ENCODE results near the gene DAPK1. TPM values are rescaled to one million over a fixed set of nuclear protein-coding genes. Genes with fewer than 3 reads are reported as not detected.
A peak's percentile ranks its signal among the peaks of the same experiment; 100 is the strongest.

Gene DAPK1
- total RNA-seq, result 10 to 100 TPM; 12.8 to 44.6 (median 26.3) TPM
- 10 to 100 TPM in 1 of 3 donors, 1 to 10 TPM in 2; 5.4 to 15.6 (median 5.8) TPM for polyA plus RNA-seq
- long read RNA-seq, donor 1, result 0 reads
- long read RNA-seq, donor 2, result 0 reads
- long read RNA-seq, donor 3, result 0 reads
- long read RNA-seq, donor 4, result 0 reads
- long read RNA-seq, donor 5, full-length matches to known transcripts, result 6 of 12 reads
- long read RNA-seq, donor 5, partial matches to known transcripts, result 4 of 12 reads
- long read RNA-seq, donor 5, other reads (novel, unspliced or antisense), result 2 of 12 reads
- long read RNA-seq, donor 6, partial matches to known transcripts, result 0 of 1 reads
- long read RNA-seq, donor 6, other reads (novel, unspliced or antisense), result 1 of 1 reads
- long read RNA-seq, donor 7, full-length matches to known transcripts, result 1 of 1 reads
- long read RNA-seq, donor 7, partial matches to known transcripts, result 0 of 1 reads
- long read RNA-seq, donor 7, other reads (novel, unspliced or antisense), result 0 of 1 reads
- long read RNA-seq, donor 8, full-length matches to known transcripts, result 6 of 6 reads
- long read RNA-seq, donor 8, partial matches to known transcripts, result 0 of 6 reads
- long read RNA-seq, donor 8, other reads (novel, unspliced or antisense), result 0 of 6 reads
- long read RNA-seq, donor 9, full-length matches to known transcripts, result 2 of 15 reads
- long read RNA-seq, donor 9, partial matches to known transcripts, result 13 of 15 reads
- long read RNA-seq, donor 9, other reads (novel, unspliced or antisense), result 0 of 15 reads
- long read RNA-seq, donor 10, partial matches to known transcripts, result 6 of 6 reads
- long read RNA-seq, donor 10, other reads (novel, unspliced or antisense), result 0 of 6 reads

- H3K9me3 ChIP-seq (replicated peaks in 1 of 3), result no peaks in the 10 kb centered on the region
- peak in 6 of 7 donors; percentile 22 to 67 (median 32) for DNase-seq
- intact Hi-C loops (cut with DNase I), result no loop called here
- H3K27ac ChIP-seq, result peak within 1 kb of the TSS in 4 of 5 donors; percentile 61 to 80 (median 72)
- H3K4me3 ChIP-seq, result peak within 1 kb of the TSS; percentile 25 to 75 (median 26)
- peaks cover 4 to 24% of the 10 kb centered on the region in 2 donors for H3K4me1 ChIP-seq (replicated peaks in 1 of 2)
- peak in 1 of 2 donors; percentile 11 for TF ChIP-seq POLR2A (IDR thresholded peaks at IDR 0.05)
- TF ChIP-seq, protein P1, sequence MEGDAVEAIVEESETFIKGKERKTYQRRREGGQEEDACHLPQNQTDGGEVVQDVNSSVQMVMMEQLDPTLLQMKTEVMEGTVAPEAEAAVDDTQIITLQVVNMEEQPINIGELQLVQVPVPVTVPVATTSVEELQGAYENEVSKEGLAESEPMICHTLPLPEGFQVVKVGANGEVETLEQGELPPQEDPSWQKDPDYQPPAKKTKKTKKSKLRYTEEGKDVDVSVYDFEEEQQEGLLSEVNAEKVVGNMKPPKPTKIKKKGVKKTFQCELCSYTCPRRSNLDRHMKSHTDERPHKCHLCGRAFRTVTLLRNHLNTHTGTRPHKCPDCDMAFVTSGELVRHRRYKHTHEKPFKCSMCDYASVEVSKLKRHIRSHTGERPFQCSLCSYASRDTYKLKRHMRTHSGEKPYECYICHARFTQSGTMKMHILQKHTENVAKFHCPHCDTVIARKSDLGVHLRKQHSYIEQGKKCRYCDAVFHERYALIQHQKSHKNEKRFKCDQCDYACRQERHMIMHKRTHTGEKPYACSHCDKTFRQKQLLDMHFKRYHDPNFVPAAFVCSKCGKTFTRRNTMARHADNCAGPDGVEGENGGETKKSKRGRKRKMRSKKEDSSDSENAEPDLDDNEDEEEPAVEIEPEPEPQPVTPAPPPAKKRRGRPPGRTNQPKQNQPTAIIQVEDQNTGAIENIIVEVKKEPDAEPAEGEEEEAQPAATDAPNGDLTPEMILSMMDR (IDR thresholded peaks at IDR 0.05), result peak in 1 of 6 experiments; percentile 25
- 1 to 2% (median 1%) methylated on average over 16 to 55 of the region's 55 CpGs; no CpG with 5 or more reads in 1 of the 4 donors for WGBS, 4 donors
- H3K27me3 ChIP-seq, result peaks cover 3% of the 10 kb centered on the region
- H3K36me3 ChIP-seq (replicated peaks in 1 of 2), result no peaks in the 10 kb centered on the region
Observed at GRCh38 chr9:87497604-87498045, at the start of gene DAPK1. Gene DAPK1 (plus strand): TSS chr9:87497867. CDS start chr9:87499078, 1,211 bp downstream.

GRCh38 chr9:87451149-87451548 lies 46.5 kb upstream of the DAPK1 start:
- no peak for DNase-seq
- Histone ChIP-seq H3K9me3 (replicated peaks in 1 of 3) (no peaks in the 10 kb centered on the region), H3K27ac (no peak overlapping the region), H3K4me1 (replicated peaks in 1 of 2) (no peaks in the 10 kb centered on the region), H3K4me3 (no peak overlapping the region), H3K36me3 (replicated peaks in 1 of 2) (no peaks in the 10 kb centered on the region), H3K27me3 (no peaks in the 10 kb centered on the region)
- intact Hi-C loops (cut with DNase I), result no loop called here
- WGBS, 4 donors, result 50 to 64% (median 57%) methylated on average over 6 of the region's 6 CpGs
- no peak for TF ChIP-seq POLR2A (IDR thresholded peaks at IDR 0.05)

DNA sequence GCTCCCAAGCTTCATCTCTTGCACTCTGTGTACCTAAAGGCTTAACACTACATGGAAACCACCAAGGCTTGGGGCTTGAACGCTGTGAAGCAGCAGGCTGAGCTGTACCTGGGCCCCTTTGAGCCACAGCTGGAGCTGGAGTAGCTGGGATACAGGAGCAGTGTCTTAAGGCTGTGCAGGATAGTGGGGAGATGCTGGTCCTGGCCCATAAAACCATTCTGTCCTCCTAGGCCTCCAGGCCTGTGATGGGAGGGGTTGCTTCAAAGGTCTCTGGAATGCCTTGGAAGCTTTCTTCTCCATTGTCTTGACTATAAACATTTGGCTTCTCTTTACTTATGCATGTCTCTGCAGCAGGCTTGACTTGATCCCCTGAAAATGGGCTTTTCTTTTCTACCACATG lies 42.3 kb upstream of the DAPK1 start:
- DNase-seq, result no peak

DNA sequence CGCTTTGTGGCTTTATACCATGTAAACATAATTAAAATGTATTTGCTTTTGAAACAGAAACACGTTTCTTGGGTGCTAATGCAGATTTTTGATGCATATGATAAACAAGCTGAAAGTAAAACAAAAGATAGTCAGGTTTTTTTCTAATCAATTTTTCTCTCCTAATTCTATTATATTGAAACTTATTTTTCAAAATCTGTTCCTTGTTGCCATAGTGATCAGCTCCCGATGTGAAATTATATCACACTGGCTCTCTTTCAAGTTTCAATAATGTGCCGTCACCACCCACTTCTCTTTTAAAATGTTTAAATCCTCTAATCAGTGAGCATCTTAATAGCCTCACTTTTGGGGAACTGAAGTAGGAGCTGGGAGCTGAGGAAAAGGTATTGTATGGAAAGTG lies 36.4 kb upstream of the DAPK1 start:
- WGBS, 4 donors, result 62 to 69% (median 68%) methylated on average over 4 of the region's 4 CpGs
- no peak for DNase-seq
- Histone ChIP-seq H3K27ac (no peak overlapping the region), H3K36me3 (replicated peaks in 1 of 2) (no peaks in the 10 kb centered on the region), H3K4me1 (replicated peaks in 1 of 2) (no peaks in the 10 kb centered on the region), H3K4me3 (no peak overlapping the region), H3K27me3 (no peaks in the 10 kb centered on the region), H3K9me3 (replicated peaks in 1 of 3) (no peaks in the 10 kb centered on the region)
- intact Hi-C loops (cut with DNase I), result no loop called here
- TF ChIP-seq POLR2A (IDR thresholded peaks at IDR 0.05), result no peak
- TF ChIP-seq, protein P1 (IDR thresholded peaks at IDR 0.05), result no peak

More for the DNA sequence above, 42.3 kb upstream of the DAPK1 start:
- 65 to 81% (median 73%) methylated on average over 1 of the region's 1 CpG for WGBS, 4 donors
- H3K4me3 ChIP-seq, result no peak overlapping the region
- H3K27ac ChIP-seq, result no peak overlapping the region
- TF ChIP-seq, protein P1 (IDR thresholded peaks at IDR 0.05), result no peak
- no peak for TF ChIP-seq POLR2A (IDR thresholded peaks at IDR 0.05)
- H3K9me3 ChIP-seq (replicated peaks in 1 of 3), result no peaks in the 10 kb centered on the region
- intact Hi-C loops (cut with DNase I), result no loop called here
- H3K36me3 ChIP-seq (replicated peaks in 1 of 2), result no peaks in the 10 kb centered on the region
- H3K4me1 ChIP-seq (replicated peaks in 1 of 2), result no peaks in the 10 kb centered on the region
- no peaks in the 10 kb centered on the region for H3K27me3 ChIP-seq

Measured in adrenal gland (tissue), 19 donors.